Activated CD8-positive, alpha-beta memory T cell treated with anti-CD3 and anti-CD28 coated beads, Interleukin-2, amount 50 U/mL, for 48 hours (primary cell): ENCODE results near the gene BRCA1.

Experiments used
- DNase-seq: peaks from one replicate; pipeline ENCODE4 v3.0.0-alpha.2; 2020

Gene BRCA1

DNA sequence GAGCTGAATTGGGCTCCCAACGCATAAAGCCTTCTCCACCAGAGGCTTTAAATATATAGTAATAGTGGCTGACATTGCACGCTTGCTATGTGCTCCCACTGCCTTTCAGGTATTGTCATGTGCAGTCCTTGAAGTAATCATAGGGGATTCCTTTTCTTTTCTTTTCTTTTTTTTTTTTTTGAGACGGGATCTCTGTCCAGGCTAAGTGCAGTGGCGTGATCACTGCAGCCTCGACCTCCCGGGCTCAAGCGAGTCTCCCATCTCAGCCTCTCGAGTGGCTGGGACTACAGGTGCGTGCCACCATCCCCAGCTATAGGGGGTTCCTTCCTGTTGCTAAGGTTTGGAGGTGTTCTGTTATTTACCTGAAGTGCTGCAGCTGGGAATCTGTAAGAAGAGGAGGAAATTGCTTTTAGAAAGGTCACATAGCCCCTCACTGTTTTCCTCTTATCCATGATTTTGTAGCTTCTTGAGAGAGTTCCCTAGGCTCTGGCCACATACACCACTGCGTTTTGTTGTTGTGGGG, 126.1 kb downstream of the BRCA1 start:
- DNase-seq = no peak

- DNase-seq = peak; percentile 95
Measured at GRCh38 chr17:42997984-42998938, 126.9 kb downstream of the BRCA1 start, which contains the start of gene RPL27. TSS of gene RPL27 (plus strand) at chr17:42998419. CDS start at chr17:42998751, 332 bp downstream.

DNA sequence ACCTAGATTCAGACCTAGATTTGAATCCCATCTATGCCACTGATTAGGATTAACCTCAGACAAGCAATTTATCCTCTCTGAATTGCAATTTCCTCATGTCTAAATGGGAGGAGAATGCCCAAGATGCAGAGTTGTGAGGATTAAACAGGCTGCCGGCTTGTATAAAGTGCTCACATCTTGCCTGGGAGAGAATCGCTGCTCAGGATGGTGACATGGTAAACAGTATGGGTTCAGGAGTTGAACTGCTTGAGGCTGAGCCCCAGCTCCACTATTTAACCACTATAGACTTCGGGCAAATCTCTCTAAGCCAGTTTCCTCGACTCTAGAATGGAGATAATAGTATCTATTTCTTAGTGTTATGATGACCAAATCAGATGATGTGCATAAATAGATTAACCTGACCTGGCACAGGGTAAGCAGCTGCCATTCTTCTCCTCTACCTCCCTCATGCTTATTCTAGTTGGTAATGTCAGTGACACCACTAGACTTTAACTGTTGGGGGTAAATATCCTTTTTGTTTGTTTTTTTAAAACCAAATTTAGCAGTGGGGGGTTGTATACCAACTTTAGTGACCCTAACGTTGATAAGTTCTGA, 127.7 kb downstream of the BRCA1 start:
- DNase-seq = no peak
